Loucy (cell line): ENCODE results near the gene ADARB2.

Source experiments
- CTCF ChIP-seq: fragments of 200-600 bp; sonication (generic); conservative IDR thresholded peaks from 2 replicates; pipeline ENCODE4 v1.5.1; 2014; ENCODE audit warnings: mild to moderate bottlenecking, antibody characterized with exemption, low read length
- EZH2phosphoT487 ChIP-seq: fragments of 200-600 bp; IDR thresholded peaks from 2 replicates; pipeline ENCODE4 v1.6.1; 2018; ENCODE audit warnings: antibody characterized with exemption, mild to moderate bottlenecking, moderate library complexity, borderline replicate concordance

DNA sequence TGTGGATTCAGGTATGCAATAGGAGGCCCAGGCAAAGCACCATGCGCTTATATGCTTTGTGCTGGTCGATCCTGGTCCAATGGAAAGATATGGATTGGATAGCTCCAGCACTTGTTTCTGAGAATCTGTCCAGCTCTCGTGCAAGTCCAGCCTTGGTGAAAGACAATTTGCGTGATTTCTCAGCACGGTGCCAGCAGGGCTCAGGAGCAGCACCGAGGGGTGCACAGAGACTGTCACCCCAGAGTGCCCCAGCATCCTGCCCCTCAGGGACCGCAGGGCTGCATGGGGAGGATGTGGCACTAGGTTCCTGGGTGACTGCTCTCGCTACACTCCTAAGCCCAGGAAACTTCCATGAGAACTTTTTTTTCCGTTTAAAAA is 455.9 kb downstream of the ADARB2 start:
- TF ChIP-seq CTCF (no peak), EZH2phosphoT487 (no peak)
